Endothelial cell (in vitro differentiated cells): ENCODE data around the gene ABHD12. TPM values are rescaled to one million over a fixed set of nuclear protein-coding genes. Genes with fewer than 3 reads are reported as not detected.

Experiments
- DNase-seq: peaks from one replicate; pipeline ENCODE4 v3.0.0; 2021; ENCODE audit warnings: low spot score
- H3K27ac Mint-ChIP-seq: one replicate; pipeline ENCODE4 v1.8.0; 2021; ENCODE audit warnings: mixed read lengths, inconsistent platforms; ENCODE audit not compliant: unreplicated experiment
- H3K27me3 Mint-ChIP-seq: one replicate; pipeline ENCODE4 v1.8.0; 2021; ENCODE audit warnings: mild to moderate bottlenecking, moderate library complexity, mixed read lengths, inconsistent platforms; ENCODE audit not compliant: unreplicated experiment
- H3K36me3 Mint-ChIP-seq: one replicate; pipeline ENCODE4 v1.8.0; 2021; ENCODE audit warnings: mild to moderate bottlenecking, low read depth, mixed read lengths, inconsistent platforms; ENCODE audit not compliant: unreplicated experiment
- H3K4me1 Mint-ChIP-seq: one replicate; pipeline ENCODE4 v1.8.0; 2021; ENCODE audit warnings: mild to moderate bottlenecking, mixed read lengths, inconsistent platforms; ENCODE audit not compliant: unreplicated experiment
- H3K4me3 Mint-ChIP-seq: one replicate; pipeline ENCODE4 v1.8.0; 2021; ENCODE audit warnings: mild to moderate bottlenecking, mixed read lengths, inconsistent platforms; ENCODE audit not compliant: unreplicated experiment
- H3K9me3 Mint-ChIP-seq: one replicate; pipeline ENCODE4 v1.8.0; 2021; ENCODE audit warnings: mixed read lengths, inconsistent platforms; ENCODE audit not compliant: unreplicated experiment
- CTCF ChIP-seq: fragments of 200-600 bp; sonication (generic); IDR thresholded peaks from one replicate; pipeline ENCODE4 v1.5.0; 2021; ENCODE audit warnings: antibody characterized with exemption; ENCODE audit not compliant: unreplicated experiment
- total RNA-seq: library from RNA; stranded (reverse); fragmentation: NEBNext Ultra II Directional; extraction: Animal tissue kit (Norgen Biotek cat#: 25700); gene quantifications from one replicate; pipeline ENCODE4 v1.2.1, GENCODE V29; 2021; ENCODE audit not compliant: unreplicated experiment

ABHD12 gene
- total RNA-seq, 1 donor from 2014 or later = 28.0 TPM

GRCh38 chr20:25293910-25294458, 96.7 kb downstream of the ABHD12 start:
- peaks cover 22% of the 10 kb centered on the region for H3K36me3 Mint-ChIP-seq
- no peak overlapping the region for H3K27ac Mint-ChIP-seq
- H3K27me3 Mint-ChIP-seq = peaks cover 6% of the 10 kb centered on the region
- no peaks in the 10 kb centered on the region for H3K9me3 Mint-ChIP-seq
- DNase-seq = no peak
- no peaks in the 10 kb centered on the region for H3K4me1 Mint-ChIP-seq
- H3K4me3 Mint-ChIP-seq = peak overlapping the region; percentile 85
- TF ChIP-seq CTCF = no peak

GRCh38 chr20:25293507-25293906, 97.1 kb downstream of the ABHD12 start:
- Mint-ChIP-seq H3K9me3 (no peaks in the 10 kb centered on the region), H3K36me3 (peaks cover 27% of the 10 kb centered on the region), H3K27me3 (peaks cover 6% of the 10 kb centered on the region), H3K27ac (peak overlapping the region; percentile 76), H3K4me1 (no peaks in the 10 kb centered on the region), H3K4me3 (peak overlapping the region; percentile 85)
- TF ChIP-seq CTCF = no peak
- no peak for DNase-seq

- Mint-ChIP-seq H3K4me3 (no peak overlapping the region), H3K9me3 (no peaks in the 10 kb centered on the region), H3K4me1 (no peaks in the 10 kb centered on the region), H3K27ac (no peak overlapping the region), H3K36me3 (peaks cover 30% of the 10 kb centered on the region), H3K27me3 (peaks cover 6% of the 10 kb centered on the region)
- TF ChIP-seq CTCF = no peak
- DNase-seq = no peak
Observed at GRCh38 chr20:25292176-25292891, 98.3 kb downstream of the ABHD12 start.

- no peaks in the 10 kb centered on the region for H3K4me1 Mint-ChIP-seq
- TF ChIP-seq CTCF = no peak
- H3K4me3 Mint-ChIP-seq = no peak overlapping the region
- peaks cover 34% of the 10 kb centered on the region for H3K36me3 Mint-ChIP-seq
- no peak overlapping the region for H3K27ac Mint-ChIP-seq
- H3K9me3 Mint-ChIP-seq = no peaks in the 10 kb centered on the region
- H3K27me3 Mint-ChIP-seq = peaks cover 6% of the 10 kb centered on the region
- no peak for DNase-seq
Observed at GRCh38 chr20:25291432-25292133, 99.1 kb downstream of the ABHD12 start.
